ENCODE measurements around the gene APC2. TPM values are rescaled to one million over a fixed set of nuclear protein-coding genes. Genes with fewer than 3 reads are reported as not detected.
"Not testable (repeated sequence)": the region's sequence is repeated elsewhere in the genome, so short reads cannot be mapped to it uniquely, and the experiment has no call there.

The APC2 gene
- total RNA-seq, 1 donor from 2014 or later, result 0.20 TPM

GRCh38 chr19:1435378-1435989, 14.4 kb upstream of the APC2 start:
- TF ChIP-seq CTCF (IDR thresholded peaks at IDR 0.05), result no peak
- Histone ChIP-seq H3K27me3 (no peaks in the 10 kb centered on the region), H3K36me3 (peaks cover 60% of the 10 kb centered on the region), H3K9me3 (no peaks in the 10 kb centered on the region), H3K4me3 (no peak overlapping the region), H3K4me1 (peaks cover 13% of the 10 kb centered on the region), H3K27ac (no peak overlapping the region)
- no peak for ATAC-seq
- DNase-seq, result no peak
- intact Hi-C loops (cut with DNase I), result no loop called here

DNA sequence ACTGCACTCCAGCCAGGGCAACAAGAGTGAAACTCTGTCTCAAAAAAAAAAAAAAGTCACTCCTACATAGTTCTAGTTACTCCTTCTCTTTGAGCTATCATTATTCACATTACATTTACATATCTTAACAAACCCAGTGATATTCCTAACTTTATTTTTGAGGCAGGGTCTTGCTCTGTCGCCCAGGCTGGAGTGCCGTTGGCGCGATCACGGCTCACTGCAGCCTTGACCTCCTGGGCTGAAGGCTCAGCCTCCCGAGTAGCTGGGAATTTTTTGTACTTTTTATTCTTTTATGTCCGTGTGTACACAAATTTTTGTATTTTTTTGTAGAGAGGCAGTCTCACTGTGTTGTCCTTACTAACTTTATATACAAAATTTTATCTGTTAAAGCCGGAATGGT, 12.3 kb upstream of the APC2 start:
- Histone ChIP-seq H3K36me3 (peaks cover 59% of the 10 kb centered on the region), H3K27ac (no peak overlapping the region)
- DNase-seq, result no peak

GRCh38 chr19:1438035-1438932, 11.6 kb upstream of the APC2 start, which contains the start of gene RPS15:
RPS15 (plus strand) TSS chr19:1438396; CDS start chr19:1438426, 30 bp downstream.
- intact Hi-C loops (cut with DNase I), result no loop called here
- Histone ChIP-seq H3K4me1 (peaks cover 13% of the 10 kb centered on the region), H3K36me3 (peaks cover 56% of the 10 kb centered on the region), H3K27ac (peak within 1 kb of the TSS; percentile 95), H3K4me3 (peak within 1 kb of the TSS; percentile 98), H3K9me3 (no peaks in the 10 kb centered on the region), H3K27me3 (no peaks in the 10 kb centered on the region)
- ATAC-seq (peak; percentile 96), DNase-seq (peak; percentile 97)
- TF ChIP-seq CTCF (IDR thresholded peaks at IDR 0.05), result peak; percentile 91

More for the DNA sequence above, 12.3 kb upstream of the APC2 start:
- H3K9me3 ChIP-seq, result no peaks in the 10 kb centered on the region
- intact Hi-C loops (cut with DNase I), result no loop called here
- no peaks in the 10 kb centered on the region for H3K27me3 ChIP-seq
- no peak for TF ChIP-seq CTCF (IDR thresholded peaks at IDR 0.05)
- peaks cover 13% of the 10 kb centered on the region for H3K4me1 ChIP-seq
- peak overlapping the region; percentile 98 for H3K4me3 ChIP-seq
- ATAC-seq, result no peak

DNA sequence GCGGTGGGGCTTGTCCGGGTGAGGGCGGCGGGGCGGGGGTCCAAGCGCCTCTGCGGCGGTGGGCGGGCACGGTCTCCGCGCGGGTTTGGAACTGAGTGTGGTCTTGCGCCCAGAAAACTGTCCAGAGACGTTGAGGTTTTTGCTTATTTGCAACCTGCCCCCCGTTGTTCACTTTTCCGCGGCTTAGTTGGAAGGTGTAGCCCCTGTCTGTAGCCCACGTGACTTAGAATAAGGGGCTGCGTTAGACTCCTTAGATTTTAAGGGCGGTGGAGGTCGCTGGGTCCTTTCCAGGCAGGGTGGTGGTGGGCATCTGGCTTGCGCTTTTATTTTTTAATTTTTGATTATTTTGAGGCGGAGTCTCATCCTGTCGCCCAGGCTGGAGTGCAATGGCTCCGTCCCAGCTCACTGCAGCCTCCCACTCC, 11.0 kb upstream of the APC2 start:
- peaks cover 49% of the 10 kb centered on the region for H3K36me3 ChIP-seq
- H3K27ac ChIP-seq, result peak overlapping the region; percentile 95
- TF ChIP-seq CTCF (IDR thresholded peaks at IDR 0.05), result no peak
- H3K9me3 ChIP-seq, result no peaks in the 10 kb centered on the region
- no peak for ATAC-seq
- no peak for DNase-seq
- H3K4me3 ChIP-seq, result peak overlapping the region; percentile 98
- no peaks in the 10 kb centered on the region for H3K27me3 ChIP-seq
- peaks cover 13% of the 10 kb centered on the region for H3K4me1 ChIP-seq
- intact Hi-C loops (cut with DNase I), result no loop called here

DNA sequence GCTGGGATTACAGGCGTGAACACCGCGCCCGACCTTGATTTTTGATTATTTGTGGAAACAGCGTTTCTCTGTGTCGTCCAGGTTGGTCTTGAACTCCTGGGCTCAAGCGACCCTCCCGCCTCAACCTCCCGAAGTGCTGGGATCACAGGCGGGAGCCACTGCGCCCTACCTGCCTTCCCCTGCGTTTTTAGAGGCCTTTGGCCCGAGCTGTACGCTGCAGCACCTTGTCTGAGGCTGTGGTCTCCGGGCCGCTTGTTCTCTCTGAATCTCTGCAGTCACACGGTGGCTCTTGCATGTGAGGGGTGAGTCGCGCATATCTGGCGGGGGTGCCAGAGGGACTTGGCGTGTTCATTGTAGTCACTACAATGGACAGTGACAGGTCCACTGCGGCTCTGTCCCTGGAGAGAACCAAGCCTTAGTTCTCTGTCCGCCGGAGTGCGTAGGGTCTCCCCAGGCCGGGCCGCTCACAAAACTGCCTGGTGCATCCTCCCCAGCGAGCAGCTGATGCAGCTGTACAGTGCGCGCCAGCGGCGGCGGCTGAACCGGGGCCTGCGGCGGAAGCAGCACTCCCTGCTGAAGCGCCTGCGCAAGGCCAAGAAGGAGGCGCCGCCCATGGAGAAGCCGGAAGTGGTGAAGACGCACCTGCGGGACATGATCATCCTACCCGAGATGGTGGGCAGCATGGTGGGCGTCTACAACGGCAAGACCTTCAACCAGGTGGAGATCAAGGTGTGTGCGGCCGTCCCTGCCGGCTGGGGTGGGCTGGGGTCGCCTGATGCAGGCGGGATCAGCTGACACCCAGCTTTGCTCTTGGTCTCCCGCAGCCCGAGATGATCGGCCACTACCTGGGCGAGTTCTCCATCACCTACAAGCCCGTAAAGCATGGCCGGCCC, 10.2 kb upstream of the APC2 start:
- Histone ChIP-seq H3K4me3 (peak overlapping the region; percentile 98), H3K4me1 (peaks cover 16% of the 10 kb centered on the region), H3K27ac (peak overlapping the region; percentile 95), H3K36me3 (peaks cover 42% of the 10 kb centered on the region)
- peak; percentile 64 for DNase-seq
- intact Hi-C loops (cut with DNase I); ATAC-seq; H3K27me3 ChIP-seq; H3K9me3 ChIP-seq: not testable (repeated sequence)

All from upper lobe of right lung (tissue), 1 donor.